H9 (cell line): ENCODE measurements around the gene FFAR1. TPM values are rescaled to one million over a fixed set of nuclear protein-coding genes. Genes with fewer than 3 reads are reported as not detected.

Experiments
- DNase-seq: peaks from one replicate; pipeline ENCODE4 v3.0.0-alpha.2; 2017
- H2AFZ ChIP-seq: one replicate; pipeline ENCODE4 v1.6.1; 2013; ENCODE audit warnings: mild to moderate bottlenecking, low read length, control low read depth, moderate library complexity
- H2AK5ac ChIP-seq: 2 replicates; pipeline ENCODE4 v1.6.1; 2013; ENCODE audit warnings: low read length, control low read depth, mixed read lengths; ENCODE audit not compliant: insufficient read length
- H2BK120ac ChIP-seq: one replicate; pipeline ENCODE4 v1.6.1; 2013; ENCODE audit warnings: low read depth, mild to moderate bottlenecking, low read length, control low read depth, inconsistent platforms; ENCODE audit not compliant: poor library complexity, severe bottlenecking
- H2BK12ac ChIP-seq: 2 replicates; pipeline ENCODE4 v1.6.1; 2013; ENCODE audit warnings: low read length, control low read depth, mixed read lengths, low read depth; ENCODE audit not compliant: insufficient read length
- H2BK15ac ChIP-seq: 2 replicates; pipeline ENCODE4 v1.6.1; 2013; ENCODE audit warnings: low read depth, low read length, control low read depth
- H2BK20ac ChIP-seq: one replicate; pipeline ENCODE4 v1.6.1; 2013; ENCODE audit warnings: low read depth, mild to moderate bottlenecking, low read length, control low read depth, inconsistent platforms; ENCODE audit not compliant: poor library complexity, severe bottlenecking
- H2BK5ac ChIP-seq: 2 replicates; pipeline ENCODE4 v1.6.1; 2013; ENCODE audit warnings: low read length, control low read depth, mixed read lengths; ENCODE audit not compliant: insufficient read length
- H3K14ac ChIP-seq: 2 replicates; pipeline ENCODE4 v1.6.1; 2013; ENCODE audit warnings: low read length, control low read depth; ENCODE audit not compliant: insufficient read depth
- H3K18ac ChIP-seq: 2 replicates; pipeline ENCODE4 v1.6.1; 2013; ENCODE audit warnings: low read depth, mild to moderate bottlenecking, mixed read lengths, low read length, control low read depth; ENCODE audit not compliant: insufficient read length
- H3K23ac ChIP-seq: 2 replicates; pipeline ENCODE4 v1.6.1; 2013; ENCODE audit warnings: low read length, control low read depth, mixed read lengths, low read depth; ENCODE audit not compliant: insufficient read length
- H3K23me2 ChIP-seq: 2 replicates; pipeline ENCODE4 v1.6.1; 2013; ENCODE audit warnings: low read depth, mild to moderate bottlenecking, mixed read lengths, low read length, control low read depth; ENCODE audit not compliant: insufficient read length, poor library complexity, severe bottlenecking
- H3K27ac ChIP-seq: 2 replicates; pipeline ENCODE4 v1.5.1; 2013; ENCODE audit warnings: low read length, control low read depth, mixed read lengths, low read depth; ENCODE audit not compliant: insufficient read length
- H3K27me3 ChIP-seq: 2 replicates; pipeline ENCODE4 v1.6.1; 2013; ENCODE audit warnings: low read length, control low read depth, inconsistent platforms; ENCODE audit not compliant: insufficient read depth
- H3K4ac ChIP-seq: 2 replicates; pipeline ENCODE4 v1.6.1; 2013; ENCODE audit warnings: low read depth, mild to moderate bottlenecking, control low read depth, inconsistent platforms, low read length, moderate library complexity
- H3K4me1 ChIP-seq: 2 replicates; pipeline ENCODE4 v1.6.1; 2013; ENCODE audit warnings: low read length, control low read depth, inconsistent platforms; ENCODE audit not compliant: insufficient read depth
- H3K4me2 ChIP-seq: 2 replicates; pipeline ENCODE4 v1.6.1; 2013; ENCODE audit warnings: low read length, control low read depth, mixed read lengths; ENCODE audit not compliant: insufficient read length, insufficient read depth
- H3K56ac ChIP-seq: 2 replicates; pipeline ENCODE4 v1.6.1; 2013; ENCODE audit warnings: low read depth, mild to moderate bottlenecking, mixed read lengths, low read length, control low read depth; ENCODE audit not compliant: insufficient read length
- H3K79me1 ChIP-seq: 2 replicates; pipeline ENCODE4 v1.6.1; 2013; ENCODE audit warnings: low read depth, mild to moderate bottlenecking, moderate library complexity, low read length, control low read depth, inconsistent platforms; ENCODE audit not compliant: insufficient read depth, poor library complexity, severe bottlenecking
- H3K79me2 ChIP-seq: 2 replicates; pipeline ENCODE4 v1.6.1; 2013; ENCODE audit warnings: low read length, control low read depth, inconsistent platforms; ENCODE audit not compliant: insufficient read depth
- H3K9ac ChIP-seq: 2 replicates; pipeline ENCODE4 v1.6.1; 2013; ENCODE audit warnings: low read length, control low read depth, mixed read lengths; ENCODE audit not compliant: insufficient read length; ENCODE audit errors: extremely low read depth
- H3K9me3 ChIP-seq: one replicate; pipeline ENCODE4 v1.6.1; 2013; ENCODE audit warnings: low read depth, low read length, inconsistent platforms; ENCODE audit not compliant: control insufficient read depth
- H3T11ph ChIP-seq: one replicate; pipeline ENCODE4 v1.6.1; 2013; ENCODE audit warnings: mild to moderate bottlenecking, low read length, control low read depth, inconsistent platforms
- H4K20me1 ChIP-seq: one replicate; pipeline ENCODE4 v1.6.1; 2013; ENCODE audit not compliant: control insufficient read depth, insufficient read length, insufficient read depth
- H4K5ac ChIP-seq: 2 replicates; pipeline ENCODE4 v1.6.1; 2013; ENCODE audit warnings: low read depth, mild to moderate bottlenecking, mixed read lengths, low read length, control low read depth; ENCODE audit not compliant: insufficient read length
- H4K8ac ChIP-seq: replicated peaks from 2 replicates; pipeline ENCODE4 v1.6.1; 2013; ENCODE audit warnings: low read length, control low read depth, mixed read lengths, low read depth; ENCODE audit not compliant: insufficient read length
- H4K91ac ChIP-seq: 2 replicates; pipeline ENCODE4 v1.6.1; 2013; ENCODE audit warnings: low read depth, mild to moderate bottlenecking, moderate library complexity, mixed read lengths, low read length, control low read depth; ENCODE audit not compliant: insufficient read length
- H3K27ac Mint-ChIP-seq, 3 experiments: 2 replicates in 2 of 3; 3 replicates in 1 of 3; pipeline ENCODE4 v1.8.0; 2020 to 2021; ENCODE audit warnings: mixed read lengths in 3 of 3, mild to moderate bottlenecking in 1 of 3, moderate library complexity in 1 of 3
- H3K27me3 Mint-ChIP-seq: 2 replicates; pipeline ENCODE4 v1.8.0; 2021; ENCODE audit warnings: low read depth, mild to moderate bottlenecking, moderate library complexity, mixed read lengths
- H3K36me3 Mint-ChIP-seq, 3 experiments: 2 replicates in 2 of 3; 3 replicates in 1 of 3; pipeline ENCODE4 v1.8.0; 2020 to 2021; ENCODE audit warnings: low read depth in 3 of 3, mixed read lengths in 3 of 3; ENCODE audit not compliant: insufficient read depth in 1 of 3
- H3K4me1 Mint-ChIP-seq, 2 experiments: 2 replicates each; pipeline ENCODE4 v1.8.0; 2020; ENCODE audit warnings: mixed read lengths in 2 of 2
- H3K4me3 Mint-ChIP-seq, 2 experiments: 2 replicates in 1 of 2; 3 replicates in 1 of 2; pipeline ENCODE4 v1.8.0; 2020 to 2021; ENCODE audit warnings: mild to moderate bottlenecking in 2 of 2, mixed read lengths in 2 of 2, moderate library complexity in 1 of 2
- H3K9me3 Mint-ChIP-seq, 2 experiments: 2 replicates in 1 of 2; 3 replicates in 1 of 2; pipeline ENCODE4 v1.8.0; 2020; ENCODE audit warnings: mild to moderate bottlenecking in 2 of 2, mixed read lengths in 2 of 2, moderate library complexity in 1 of 2
- CTCF ChIP-seq: fragments of 200-600 bp; sonication (generic); conservative IDR thresholded peaks from 3 replicates; pipeline ENCODE4 v1.8.0; 2021; ENCODE audit warnings: antibody characterized with exemption, mild to moderate bottlenecking
- WGBS: extraction: QIAGEN DNeasy Blood & Tissue Kit; methylation state at CpG from one replicate; pipeline ENCODE4 v1.1.7; 2013; ENCODE audit warnings: missing lambda C conversion rate, low lambda C conversion rate, mixed read lengths; ENCODE audit not compliant: insufficient read length; ENCODE audit errors: extremely low coverage; 5-methylcytosine and 5-hydroxymethylcytosine counted together
- total RNA-seq: library from RNA; stranded (reverse); gene quantifications from 2 replicates; pipeline ENCODE4 v1.2.1, GENCODE V29; 2021

FFAR1 gene
- total RNA-seq, 1 experiment from 2014 or later: not detected

DNA sequence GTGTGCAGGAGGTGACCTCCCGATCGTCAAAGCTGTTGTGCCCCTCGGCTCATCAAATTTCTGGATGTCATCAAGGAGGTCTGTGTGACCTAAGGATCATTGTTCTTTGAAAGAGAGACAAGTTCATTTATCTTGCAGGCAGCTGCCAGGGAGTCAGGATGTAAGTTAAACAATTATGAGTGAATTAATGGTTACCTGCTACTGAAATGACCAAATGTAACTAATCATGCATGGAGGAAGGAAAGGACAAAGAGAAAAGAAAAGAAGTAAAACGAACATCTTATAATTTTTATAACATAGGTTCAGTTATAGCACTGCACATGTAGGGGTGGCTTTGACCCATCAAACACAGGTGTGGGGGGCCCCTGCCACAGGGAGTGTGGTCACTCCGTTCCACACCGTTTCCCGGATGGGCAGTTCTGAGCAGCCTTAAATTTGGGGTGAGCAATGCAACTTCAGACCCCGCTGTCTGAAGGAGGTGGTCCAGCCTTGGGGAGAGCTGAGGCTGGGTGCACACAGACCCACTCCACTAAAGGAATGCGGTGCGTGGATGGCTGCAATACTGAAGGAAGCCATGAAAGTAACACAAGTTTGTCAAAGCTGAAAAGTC lies 13.5 kb upstream of the FFAR1 start:
- no peak overlapping the region for H2AFZ ChIP-seq
- H3K79me2 ChIP-seq: no peaks in the 10 kb centered on the region
- no peaks in the 10 kb centered on the region for H3K36me3 Mint-ChIP-seq
- H2BK15ac ChIP-seq: no peak overlapping the region
- no peak overlapping the region for H2BK5ac ChIP-seq
- H4K91ac ChIP-seq: no peak overlapping the region
- H3K56ac ChIP-seq: no peak overlapping the region
- H3K27ac Mint-ChIP-seq: no peak overlapping the region
- no CpG with 5 or more reads among the region's 10 CpGs for WGBS
- H3K27me3 Mint-ChIP-seq: peaks cover 5% of the 10 kb centered on the region
- no peak overlapping the region for H3K14ac ChIP-seq
- no peak overlapping the region for H3T11ph ChIP-seq
- no peaks in the 10 kb centered on the region for H4K20me1 ChIP-seq
- no peak overlapping the region for H2BK20ac ChIP-seq
- H3K9me3 Mint-ChIP-seq: no peaks in the 10 kb centered on the region
- no peak overlapping the region for H3K4me3 Mint-ChIP-seq
- no peak overlapping the region for H3K18ac ChIP-seq
- H2BK120ac ChIP-seq: no peak overlapping the region
- no peaks in the 10 kb centered on the region for H3K27me3 ChIP-seq
- H3K23ac ChIP-seq: no peak overlapping the region
- no peak for DNase-seq
- H3K4me1 Mint-ChIP-seq: peaks cover 4% of the 10 kb centered on the region in 2 experiments; a peak in 3 of 4 replicates
- no peak overlapping the region for H3K4ac ChIP-seq
- H3K27ac ChIP-seq: no peak overlapping the region
- H3K9me3 ChIP-seq: no peaks in the 10 kb centered on the region
- peaks cover 3% of the 10 kb centered on the region; the same call in 1 of the 2 replicates for H3K4me1 ChIP-seq
- H2BK12ac ChIP-seq: no peak overlapping the region
- no peaks in the 10 kb centered on the region for H3K79me1 ChIP-seq
- no peak overlapping the region for H4K5ac ChIP-seq
- H3K9ac ChIP-seq: no peak overlapping the region
- no peak for TF ChIP-seq CTCF
- no peak overlapping the region for H4K8ac ChIP-seq
- no peaks in the 10 kb centered on the region for H3K23me2 ChIP-seq
- no peak overlapping the region for H3K4me2 ChIP-seq
- no peak overlapping the region for H2AK5ac ChIP-seq
